AG04450 (cell line): ENCODE measurements around the gene ESRRG. TPM values are rescaled to one million over a fixed set of nuclear protein-coding genes. Genes with fewer than 3 reads are reported as not detected.

Source experiments
- CTCF ChIA-PET: fragments of 300-600, 350-600 bp; formaldehyde crosslinking; extraction: SDS; loops from one replicate; lab custom pipeline; 2022; ENCODE audit warnings: antibody characterized with exemption, inconsistent platforms; lab: Charles Lee
- POLR2A ChIA-PET: fragments of 350-600 bp; formaldehyde crosslinking; extraction: SDS; loops from one replicate; lab custom pipeline; 2021; ENCODE audit warnings: antibody characterized with exemption, inconsistent platforms; lab: Yijun Ruan, JAX
- DNase-seq: peaks from one replicate; pipeline ENCODE4 v3.0.0-alpha.2; 2011; ENCODE audit warnings: low read depth, low spot score
- H3K27ac ChIP-seq: one replicate; pipeline ENCODE4 v1.5.1; 2012; ENCODE audit warnings: low read depth, low read length, control low read depth
- H3K27me3 ChIP-seq: one replicate; pipeline ENCODE4 v1.6.0; 2012; ENCODE audit warnings: low read length; ENCODE audit not compliant: control insufficient read depth, insufficient read depth
- H3K4me3 ChIP-seq: 2 replicates; pipeline ENCODE4 v1.5.1; 2011; ENCODE audit warnings: mild to moderate bottlenecking, low read depth, low read length, control low read depth
- H3K9me3 ChIP-seq: 2 replicates; pipeline ENCODE4 v1.5.1; 2012; ENCODE audit warnings: low read length; ENCODE audit not compliant: control insufficient read depth, insufficient read depth
- polyA plus RNA-seq: library from polyadenylated mRNA; depleted of rRNA; stranded (reverse); fragments of >200 nt; gene quantifications from 2 replicates; pipeline ENCODE4 v1.2.3, GENCODE V29; 2011
- TF ChIP-seq, protein P1 (sequence below): IDR thresholded peaks from 2 replicates; pipeline ENCODE4 v1.5.1; 2011; ENCODE audit warnings: low read depth, low read length, control low read depth, inconsistent platforms

Gene ESRRG
- polyA plus RNA-seq, 1 experiment = 0.22 TPM

DNA sequence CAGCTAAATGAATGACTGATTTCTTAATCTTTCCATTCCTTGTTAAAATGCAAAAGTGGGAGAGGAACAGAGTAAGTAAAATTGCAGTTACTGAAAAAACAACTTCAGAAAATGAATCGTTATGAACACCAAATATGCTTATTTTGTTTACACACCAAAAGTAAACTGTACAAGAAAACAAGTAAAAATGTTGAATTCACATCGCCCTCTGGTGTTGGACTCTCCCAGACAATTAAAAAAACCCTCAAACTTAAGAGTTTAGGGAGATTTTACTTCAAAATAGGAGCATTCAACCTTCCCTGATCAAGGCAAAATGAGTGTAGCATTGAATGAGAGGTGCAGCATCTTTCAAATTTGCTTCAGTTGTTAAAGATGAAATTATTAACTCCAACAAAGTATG lies 19.4 kb upstream of the ESRRG start:
- no peak for DNase-seq
- CTCF ChIA-PET = interaction anchor here (0.7 to 2.2 kb wide), 11 partner anchors 12 to 918 kb away, joined by 3 to 10 read pairs (median 3); no protein-coding TSS in a partner anchor
- TF ChIP-seq, protein P1, sequence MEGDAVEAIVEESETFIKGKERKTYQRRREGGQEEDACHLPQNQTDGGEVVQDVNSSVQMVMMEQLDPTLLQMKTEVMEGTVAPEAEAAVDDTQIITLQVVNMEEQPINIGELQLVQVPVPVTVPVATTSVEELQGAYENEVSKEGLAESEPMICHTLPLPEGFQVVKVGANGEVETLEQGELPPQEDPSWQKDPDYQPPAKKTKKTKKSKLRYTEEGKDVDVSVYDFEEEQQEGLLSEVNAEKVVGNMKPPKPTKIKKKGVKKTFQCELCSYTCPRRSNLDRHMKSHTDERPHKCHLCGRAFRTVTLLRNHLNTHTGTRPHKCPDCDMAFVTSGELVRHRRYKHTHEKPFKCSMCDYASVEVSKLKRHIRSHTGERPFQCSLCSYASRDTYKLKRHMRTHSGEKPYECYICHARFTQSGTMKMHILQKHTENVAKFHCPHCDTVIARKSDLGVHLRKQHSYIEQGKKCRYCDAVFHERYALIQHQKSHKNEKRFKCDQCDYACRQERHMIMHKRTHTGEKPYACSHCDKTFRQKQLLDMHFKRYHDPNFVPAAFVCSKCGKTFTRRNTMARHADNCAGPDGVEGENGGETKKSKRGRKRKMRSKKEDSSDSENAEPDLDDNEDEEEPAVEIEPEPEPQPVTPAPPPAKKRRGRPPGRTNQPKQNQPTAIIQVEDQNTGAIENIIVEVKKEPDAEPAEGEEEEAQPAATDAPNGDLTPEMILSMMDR = peak; percentile 49
- Histone ChIP-seq H3K4me3 (no peak overlapping the region), H3K27ac (no peak overlapping the region), H3K27me3 (no peaks in the 10 kb centered on the region), H3K9me3 (no peaks in the 10 kb centered on the region)
- POLR2A ChIA-PET = no interaction called here

- CTCF ChIA-PET = interaction anchor here (1.3 to 5.2 kb wide), 2 partner anchors 9 to 139 kb away, joined by 5 to 28 read pairs; no protein-coding TSS in a partner anchor
- POLR2A ChIA-PET = no interaction called here
- no peak for DNase-seq
- Histone ChIP-seq H3K4me3 (no peak overlapping the region), H3K27ac (no peak overlapping the region), H3K27me3 (no peaks in the 10 kb centered on the region), H3K9me3 (no peaks in the 10 kb centered on the region)
- TF ChIP-seq, protein P1 = no peak
These were observed 17.1 kb upstream of the ESRRG start for GRCh38 chr1:216740331-216740730.

DNA sequence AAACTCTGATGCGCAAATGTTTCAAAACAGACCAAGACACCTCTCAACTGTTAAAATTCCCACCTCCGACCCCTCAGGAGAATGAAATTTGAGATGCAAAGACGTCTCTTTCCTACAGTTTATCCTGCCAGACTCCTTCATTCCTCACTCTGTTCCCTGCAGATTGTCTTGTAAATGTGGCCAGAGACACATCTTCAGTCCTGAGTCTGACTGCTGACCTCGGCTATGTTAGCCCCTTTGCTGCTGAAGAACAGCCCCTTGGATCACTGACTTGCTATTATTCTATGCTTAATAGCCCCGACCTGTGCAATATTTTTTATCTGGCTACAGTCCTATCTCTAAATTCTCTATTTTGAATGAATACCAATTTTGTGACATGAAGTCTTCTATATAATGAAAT lies 16.6 kb upstream of the ESRRG start:
- TF ChIP-seq, protein P1 = no peak
- ChIA-PET CTCF (interaction anchor here (1.3 to 5.2 kb wide), 2 partner anchors 10 to 138 kb away, joined by 5 to 28 read pairs; no protein-coding TSS in a partner anchor), POLR2A (interaction anchor here (0.7 kb wide), 1 partner anchor 467 kb away, joined by 4 read pairs; no protein-coding TSS in a partner anchor)
- Histone ChIP-seq H3K27ac (no peak overlapping the region), H3K27me3 (no peaks in the 10 kb centered on the region), H3K4me3 (no peak overlapping the region), H3K9me3 (no peaks in the 10 kb centered on the region)
- no peak for DNase-seq

GRCh38 chr1:216732121-216732520 lies 8.9 kb upstream of the ESRRG start:
- no peaks in the 10 kb centered on the region for H3K27me3 ChIP-seq
- no peak for DNase-seq
- ChIA-PET CTCF (interaction anchor here (0.6 to 2.1 kb wide), 2 partner anchors 18 to 64 kb away, joined by 4 to 9 read pairs; no protein-coding TSS in a partner anchor), POLR2A (no interaction called here)
- TF ChIP-seq, protein P1 = no peak
- no peaks in the 10 kb centered on the region for H3K9me3 ChIP-seq
- H3K4me3 ChIP-seq = no peak overlapping the region
- H3K27ac ChIP-seq = no peak overlapping the region

GRCh38 chr1:216731562-216731961 lies 8.3 kb upstream of the ESRRG start:
- no peak for DNase-seq
- H3K27ac ChIP-seq = no peak overlapping the region
- CTCF ChIA-PET = interaction anchor here (0.6 to 2.1 kb wide), 2 partner anchors 18 to 65 kb away, joined by 4 to 9 read pairs; no protein-coding TSS in a partner anchor
- no peaks in the 10 kb centered on the region for H3K9me3 ChIP-seq
- POLR2A ChIA-PET = no interaction called here
- no peak overlapping the region for H3K4me3 ChIP-seq
- TF ChIP-seq, protein P1 = no peak
- no peaks in the 10 kb centered on the region for H3K27me3 ChIP-seq
